HG03103 (cell line): Measurements from ENCODE around the gene MAP7.

Source experiments
- ATAC-seq: cut with Tn5 transposase; IDR thresholded peaks from one replicate; pipeline ENCODE4 v1.9.1; 2021; ENCODE audit warnings: low read depth; ENCODE audit not compliant: unreplicated experiment

MAP7 gene

DNA sequence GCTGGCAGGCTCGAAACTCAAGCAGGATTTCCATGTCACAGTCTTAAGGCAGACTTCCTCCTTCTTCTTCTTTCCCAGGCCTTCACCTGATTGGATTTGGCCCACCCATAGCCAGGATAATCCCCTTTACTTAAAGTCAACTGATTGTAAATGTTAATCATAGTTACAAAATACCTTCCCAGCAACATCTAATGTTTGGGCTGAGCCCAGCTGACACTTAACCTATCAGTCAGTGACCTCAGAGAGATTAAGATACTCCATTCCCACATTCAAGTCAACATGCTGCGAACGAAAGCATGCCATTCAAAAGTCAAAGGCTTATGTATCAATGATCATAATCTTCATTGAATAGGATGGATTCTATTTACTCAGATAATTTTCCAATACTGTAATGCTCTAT lies 16.0 kb downstream of the MAP7 start:
- ATAC-seq, result no peak

DNA sequence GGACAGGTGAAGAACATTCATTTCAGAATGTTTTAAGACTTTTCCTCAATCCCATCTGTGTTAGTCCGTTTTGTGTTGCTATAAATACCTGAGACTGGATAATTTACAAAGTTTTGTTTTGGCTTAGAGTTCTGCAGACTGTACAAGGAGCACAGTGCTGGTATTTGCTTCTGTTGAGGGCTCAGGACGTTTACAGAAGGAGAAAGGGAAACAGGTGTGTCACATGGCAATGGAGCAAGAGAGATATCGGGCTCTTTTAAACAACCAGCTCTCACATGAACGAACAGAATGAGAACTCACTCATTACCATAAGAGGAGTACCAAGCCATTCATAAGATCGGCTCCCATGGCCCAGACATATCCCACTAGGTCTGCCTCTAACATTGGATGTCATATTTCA lies 16.7 kb downstream of the MAP7 start:
- no peak for ATAC-seq

DNA sequence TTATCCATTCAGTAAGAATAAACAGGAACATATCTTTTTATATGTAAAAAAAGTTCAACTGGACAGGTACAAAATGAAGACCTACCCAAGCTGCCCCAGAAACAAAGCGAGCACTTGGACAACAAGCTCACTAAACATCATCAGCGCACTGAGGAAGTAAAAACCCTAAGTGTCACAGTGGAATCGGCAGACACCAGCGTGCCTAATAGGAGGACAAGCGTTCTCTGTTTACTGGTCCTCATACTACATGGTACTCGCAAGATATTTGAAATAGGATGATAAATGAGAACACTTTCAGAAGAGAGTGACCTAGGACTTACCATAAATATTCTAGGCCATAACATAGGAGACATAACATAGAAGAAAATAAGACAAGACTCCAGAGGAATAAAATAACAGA lies 18.2 kb downstream of the MAP7 start:
- ATAC-seq, result no peak

DNA sequence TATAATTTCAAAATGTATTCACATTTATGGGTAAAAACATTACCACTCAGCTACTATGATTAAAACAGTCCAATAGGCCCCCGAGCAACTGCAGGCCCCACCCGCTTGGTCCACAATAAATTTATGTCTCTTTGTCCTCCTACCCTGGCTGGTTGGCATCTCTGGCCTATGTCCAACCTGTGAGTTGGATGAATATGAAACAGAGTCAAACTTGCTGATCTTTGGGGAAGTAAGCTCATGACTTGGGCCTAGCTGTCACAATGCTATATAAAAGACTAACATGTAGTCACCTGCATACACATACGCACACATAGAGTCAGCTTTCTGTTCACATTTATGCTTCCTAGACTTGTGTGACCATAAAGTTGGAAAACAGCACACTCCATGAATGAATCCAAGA lies 20.5 kb downstream of the MAP7 start:
- no peak for ATAC-seq

DNA sequence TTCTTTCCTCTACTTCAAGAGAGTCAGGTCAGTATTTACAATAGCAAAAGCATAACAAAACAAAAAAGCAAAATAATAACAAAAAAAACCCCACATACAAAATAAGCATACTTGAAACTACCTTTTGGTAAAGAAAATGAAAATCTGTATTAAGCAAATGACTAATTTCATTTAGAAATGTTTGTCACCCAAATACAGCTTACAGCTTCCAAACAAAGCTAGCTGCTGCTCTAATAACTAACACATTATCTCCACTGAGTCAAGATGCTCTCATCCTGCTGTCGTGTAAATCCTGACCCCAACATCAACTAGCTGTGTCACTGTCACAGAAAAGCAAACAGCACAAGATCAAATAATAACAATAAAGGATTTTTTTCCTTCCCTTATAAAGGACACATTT lies 21.7 kb downstream of the MAP7 start:
- ATAC-seq, result no peak

DNA sequence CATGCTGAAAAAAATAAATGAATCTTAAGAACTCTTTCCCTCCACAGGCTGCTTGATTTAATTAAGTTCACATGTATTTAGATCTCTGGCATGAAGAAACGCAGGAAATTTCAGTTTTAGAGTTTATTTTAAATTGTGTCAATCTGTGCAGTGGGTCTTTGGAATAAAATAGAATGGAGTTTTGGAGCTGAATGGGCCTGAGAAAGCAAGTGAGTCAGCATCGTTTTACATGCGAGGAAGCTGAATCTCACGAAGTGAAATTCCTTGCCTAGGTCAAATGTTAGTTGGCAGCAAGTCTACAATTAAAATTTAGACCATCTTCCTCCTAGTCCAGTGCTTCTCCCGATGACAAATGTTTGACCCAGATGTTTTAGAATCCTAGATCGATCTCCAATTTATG lies 22.4 kb downstream of the MAP7 start:
- ATAC-seq, result no peak

DNA sequence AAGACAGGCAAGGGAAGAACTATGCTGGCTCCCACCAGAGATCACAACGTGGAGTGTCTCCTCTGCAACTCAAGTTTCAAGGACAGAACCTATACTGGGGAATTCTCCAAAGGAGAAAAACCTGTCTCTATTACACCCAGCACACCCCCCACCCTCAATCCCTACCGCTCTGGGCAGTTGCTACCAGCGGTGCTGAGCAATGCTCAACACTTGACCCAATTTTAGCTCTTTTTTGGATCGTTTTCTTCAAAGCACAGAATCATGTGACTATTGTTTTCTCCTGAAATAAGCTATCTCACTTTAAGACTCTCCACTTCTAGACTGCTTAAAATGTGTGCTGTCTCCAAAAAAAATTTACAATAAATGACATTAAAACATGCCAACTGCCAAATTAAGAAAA lies 23.3 kb downstream of the MAP7 start:
- no peak for ATAC-seq

DNA sequence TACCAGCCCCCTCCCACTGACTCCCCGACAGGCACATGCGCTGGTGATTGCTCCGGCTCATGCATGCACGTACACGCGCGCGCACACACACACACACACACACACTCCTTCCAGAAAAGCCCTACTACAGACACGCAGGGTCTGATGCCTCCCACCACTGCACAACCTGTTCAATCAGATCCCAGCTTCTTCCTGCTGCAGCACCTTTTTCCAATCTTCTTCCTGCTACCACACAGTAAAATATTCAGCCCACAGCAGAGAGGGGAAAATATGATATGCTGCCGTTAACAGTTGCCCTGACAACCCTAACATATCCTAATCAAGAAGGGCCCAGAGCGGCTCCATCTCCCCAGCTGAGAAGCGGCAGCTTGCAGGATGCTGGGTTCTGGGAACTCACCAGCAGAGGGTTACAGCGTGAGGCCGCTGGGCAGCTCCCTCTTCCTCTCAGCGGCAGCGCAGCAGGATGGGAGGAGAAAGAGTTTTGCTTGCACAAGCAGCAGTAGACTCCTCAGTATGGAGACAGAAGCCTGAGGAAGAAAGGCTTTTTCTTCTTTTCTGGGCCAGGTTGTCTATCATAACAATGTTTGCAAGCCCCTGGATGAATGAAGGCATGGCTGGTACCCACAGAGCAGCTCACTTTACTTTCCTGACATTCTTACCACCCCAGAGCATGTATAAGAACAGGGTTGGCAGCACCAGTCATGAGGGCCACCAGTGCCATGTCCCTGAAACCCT lies 23.9 kb downstream of the MAP7 start:
- no peak for ATAC-seq

DNA sequence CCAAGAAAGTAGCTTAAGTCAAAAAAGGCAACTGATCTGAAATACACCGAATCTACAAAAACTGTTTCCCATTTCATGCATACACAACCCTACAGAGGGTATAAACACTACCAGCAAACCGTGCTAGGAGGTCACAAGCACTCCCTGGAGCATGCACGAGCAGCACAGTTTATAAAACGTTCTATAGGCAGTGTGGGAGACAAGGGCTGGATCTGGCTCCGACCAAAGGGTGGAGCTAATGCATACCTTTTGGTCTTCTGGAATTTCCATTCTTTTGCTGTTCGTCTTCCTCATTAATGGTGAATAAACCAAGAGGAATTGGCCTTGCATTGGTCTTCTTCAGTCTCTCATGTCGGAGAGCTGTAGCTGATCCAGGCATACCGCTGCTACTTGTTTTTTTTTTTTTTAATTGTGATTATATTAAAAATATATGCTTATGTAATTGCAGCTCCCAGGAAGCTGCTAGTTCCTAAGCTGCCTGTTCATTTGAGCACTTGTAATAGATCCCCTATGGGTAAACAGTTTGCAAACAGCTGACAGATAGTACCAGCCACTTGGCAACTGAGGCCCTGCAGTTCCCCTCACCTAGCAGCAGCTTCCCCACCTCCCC lies 24.5 kb downstream of the MAP7 start:
- ATAC-seq, result no peak

DNA sequence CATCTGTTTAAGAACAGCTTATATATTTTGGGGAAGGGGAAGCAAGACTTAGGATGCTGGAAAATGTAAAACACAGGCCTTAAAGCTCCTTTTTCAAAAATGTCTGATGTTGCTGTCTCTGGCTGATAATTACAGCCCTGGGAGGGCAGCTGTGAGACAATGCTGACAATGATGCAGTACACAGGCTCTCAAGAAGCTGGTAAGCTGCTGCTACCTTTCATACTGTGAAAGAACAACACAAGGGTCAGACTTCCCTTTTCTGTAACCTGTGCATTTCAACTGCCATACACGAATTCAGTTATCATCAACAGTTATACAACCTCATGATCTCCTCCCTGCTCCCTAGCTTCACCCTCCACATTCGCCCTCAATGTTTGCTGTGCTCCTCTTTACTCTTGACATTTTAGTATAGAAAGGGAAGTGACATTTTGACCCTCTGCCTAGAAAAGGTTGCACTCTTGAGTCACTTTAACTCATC lies 25.2 kb downstream of the MAP7 start:
- no peak for ATAC-seq

DNA sequence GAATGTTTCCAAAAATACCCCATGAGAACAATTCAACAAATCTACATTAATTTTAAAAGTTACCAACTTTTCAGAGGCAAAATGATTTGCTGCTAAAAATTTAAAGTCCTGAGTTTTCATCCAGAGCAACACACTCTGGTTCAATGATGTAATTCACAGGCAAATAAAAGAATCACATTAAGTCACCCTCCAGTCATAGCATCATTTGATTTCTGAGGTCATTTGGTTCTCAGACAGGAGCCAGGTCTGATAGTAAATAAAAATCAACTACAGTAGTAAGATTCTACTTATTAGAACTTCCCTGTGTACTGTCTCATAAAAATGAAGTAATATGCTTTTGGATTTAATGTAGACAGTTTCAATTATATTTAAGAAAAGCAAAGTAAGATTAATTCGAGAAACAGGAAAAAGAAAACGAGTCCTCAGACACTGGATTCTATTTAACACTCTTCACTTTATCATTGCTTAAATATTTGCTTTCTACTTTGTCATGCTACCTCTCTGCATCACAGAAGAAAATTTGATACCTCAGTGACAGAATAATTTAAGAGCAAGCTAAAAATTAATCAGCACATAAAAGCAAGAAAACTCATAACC lies 25.8 kb downstream of the MAP7 start:
- ATAC-seq, result no peak

DNA sequence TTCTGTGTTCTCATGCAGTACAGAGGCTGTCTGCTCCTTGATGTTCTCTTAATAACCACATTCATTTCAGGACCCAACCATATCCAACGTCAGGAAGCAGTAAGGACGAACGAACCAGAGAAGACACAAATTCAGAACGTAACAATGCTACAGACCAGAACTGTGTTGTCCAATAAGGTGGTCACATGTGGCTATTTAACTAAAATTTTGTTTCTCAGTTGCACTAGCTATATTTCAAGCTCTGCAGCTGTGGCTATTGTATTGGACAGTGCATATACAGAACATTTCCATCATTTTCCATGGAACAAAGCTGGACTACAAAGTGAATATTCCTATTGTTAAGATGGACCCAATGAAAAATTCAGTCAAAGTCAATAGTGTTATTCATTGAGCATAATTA lies 27.0 kb downstream of the MAP7 start:
- no peak for ATAC-seq

DNA sequence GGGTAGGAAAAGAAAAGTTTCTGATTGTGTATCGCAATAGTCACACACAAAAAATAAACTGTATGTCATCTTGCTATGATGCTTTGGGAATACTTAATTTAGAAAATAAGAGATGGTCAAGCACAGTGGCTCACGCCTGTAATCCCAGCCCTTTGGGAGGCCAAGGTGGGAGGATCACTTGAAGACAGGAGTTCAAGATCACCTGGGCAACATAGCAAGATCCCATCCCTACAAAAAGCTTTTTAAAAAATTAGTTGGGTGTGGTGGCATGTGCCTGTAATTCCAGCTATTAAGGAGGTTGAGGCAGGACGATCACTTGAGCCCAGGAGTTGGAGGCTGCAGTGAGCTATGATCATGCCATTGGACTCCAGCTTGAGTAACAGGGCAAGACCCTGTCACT lies 27.6 kb downstream of the MAP7 start:
- no peak for ATAC-seq

DNA sequence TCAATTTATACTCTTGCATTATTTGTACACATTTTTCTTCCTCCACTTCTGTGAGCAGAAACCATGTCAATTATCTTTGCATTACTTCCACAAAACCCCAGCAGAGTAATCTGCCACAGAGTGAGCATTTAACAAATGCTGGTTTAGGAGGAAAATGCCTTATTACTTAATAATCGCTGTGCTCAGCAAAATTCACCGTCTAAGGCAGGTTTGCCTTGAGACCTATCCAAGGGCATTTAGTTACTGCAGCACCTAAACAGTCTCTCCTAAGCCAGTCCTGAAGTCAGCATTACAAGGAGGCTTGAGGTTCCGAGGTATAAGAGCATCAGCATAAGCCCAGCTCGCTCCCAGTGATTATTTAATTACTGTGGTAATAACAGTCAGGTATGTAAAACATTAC lies 28.3 kb downstream of the MAP7 start:
- no peak for ATAC-seq

DNA sequence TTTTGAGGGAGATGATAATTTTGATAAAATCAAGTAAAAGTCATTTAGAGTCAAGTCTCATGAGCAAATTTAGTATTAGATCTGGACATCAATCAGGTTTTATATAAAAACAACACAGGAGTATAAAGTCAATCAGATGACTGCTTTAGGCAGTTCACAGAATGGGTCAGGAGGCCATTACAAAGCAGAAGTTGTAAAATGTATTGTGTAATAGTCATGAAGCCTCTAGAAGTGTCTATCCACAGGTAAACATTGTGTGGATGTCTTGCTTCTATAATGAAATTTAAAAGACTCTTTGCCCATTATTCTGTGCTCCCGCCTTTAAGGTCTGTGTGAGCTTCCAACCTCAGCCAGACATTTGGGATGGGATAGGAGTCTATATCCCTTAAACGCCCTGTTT lies 28.8 kb downstream of the MAP7 start:
- ATAC-seq, result no peak

DNA sequence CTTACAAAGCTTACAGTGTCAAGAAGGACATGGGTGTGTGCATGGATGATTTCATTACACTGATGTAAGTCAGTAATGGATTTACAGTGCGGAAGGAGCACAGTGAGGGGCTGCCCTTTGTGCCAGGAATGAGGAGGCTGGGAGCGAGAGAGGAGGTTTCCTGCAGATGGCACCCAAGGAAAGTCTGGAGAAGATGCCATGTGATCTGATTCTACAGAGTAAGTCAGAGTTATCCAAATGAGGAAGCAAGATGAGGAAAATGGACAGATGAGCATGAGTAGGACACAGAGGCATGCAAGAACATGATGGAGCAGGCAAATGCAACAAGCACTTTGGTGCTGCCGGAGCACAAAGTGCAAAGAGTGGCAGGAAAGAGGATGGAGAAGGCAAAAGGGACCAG lies 29.7 kb downstream of the MAP7 start:
- ATAC-seq, result no peak

DNA sequence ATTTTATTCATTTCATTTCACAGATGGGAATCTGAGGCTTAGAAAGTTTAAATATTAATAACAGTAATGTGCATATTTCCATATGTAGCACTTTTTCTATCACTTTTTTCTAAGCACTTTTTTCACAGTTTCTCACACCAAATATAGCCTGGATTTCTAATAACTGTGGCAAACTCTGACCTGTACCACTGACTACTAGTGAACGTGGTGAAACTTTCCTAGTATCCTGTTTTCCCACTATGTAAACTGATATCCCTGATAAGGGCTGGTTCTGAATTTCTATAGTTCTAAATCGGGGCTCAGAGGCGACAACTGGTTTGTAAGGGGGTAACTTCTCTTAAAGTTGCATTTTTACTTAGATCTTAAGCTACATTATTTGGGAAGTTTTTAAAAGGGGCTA lies 32.6 kb downstream of the MAP7 start:
- no peak for ATAC-seq

DNA sequence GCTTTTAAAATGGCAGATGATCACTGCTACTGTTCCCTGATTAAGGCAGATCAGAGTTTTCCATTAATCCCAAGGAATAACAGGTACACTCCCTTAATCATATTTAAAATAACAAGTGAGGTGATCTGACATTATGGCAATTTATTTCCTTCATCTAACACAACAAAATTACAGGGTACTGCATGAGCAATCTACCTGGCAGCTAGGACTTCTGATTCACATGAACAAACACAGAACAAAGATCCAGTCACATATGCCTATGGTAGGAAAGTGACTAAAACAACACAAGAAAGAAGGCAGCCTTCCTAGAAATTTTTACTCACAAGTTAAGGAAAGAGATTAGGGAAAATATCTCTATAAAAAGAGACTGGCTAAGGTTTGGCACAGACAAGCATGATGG lies 33.2 kb downstream of the MAP7 start:
- ATAC-seq, result no peak

DNA sequence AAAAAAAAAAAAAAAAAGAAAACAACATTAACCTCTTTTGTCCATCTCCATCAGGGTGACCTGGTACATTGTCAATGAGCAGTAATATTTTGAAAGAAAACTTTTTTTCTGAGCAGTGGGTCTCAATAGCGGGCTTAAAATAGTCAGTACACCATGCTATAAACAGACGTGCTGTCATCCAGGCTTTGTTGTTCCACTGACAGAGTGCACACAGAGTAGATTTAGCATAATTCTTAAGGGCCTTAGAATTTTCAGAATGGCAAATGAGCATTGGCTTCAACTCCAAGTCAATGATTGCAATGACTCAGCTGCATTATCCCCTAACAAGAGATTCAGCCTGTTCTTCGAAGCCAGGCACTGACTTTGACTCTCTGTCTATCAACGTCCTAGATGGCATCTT lies 35.6 kb downstream of the MAP7 start:
- no peak for ATAC-seq

DNA sequence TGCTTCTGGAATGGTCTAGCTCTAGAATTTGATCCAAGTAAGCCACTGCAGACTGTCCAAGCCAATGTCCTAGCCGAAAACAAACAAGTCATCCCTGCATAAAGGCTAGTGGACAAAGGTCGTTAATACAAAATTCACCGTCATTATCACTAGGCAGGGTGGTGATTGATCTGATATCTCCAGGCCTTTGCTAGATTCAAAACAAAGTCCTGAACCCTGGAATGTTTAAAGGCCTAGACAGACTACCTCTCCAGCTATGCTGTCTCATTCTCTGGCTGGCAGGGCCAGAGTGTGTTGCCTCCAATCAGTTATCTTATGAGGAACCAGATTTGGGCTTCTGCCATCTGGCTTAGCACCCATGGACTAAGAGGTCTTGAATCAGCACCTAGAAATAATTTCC lies 38.3 kb downstream of the MAP7 start:
- ATAC-seq, result no peak

DNA sequence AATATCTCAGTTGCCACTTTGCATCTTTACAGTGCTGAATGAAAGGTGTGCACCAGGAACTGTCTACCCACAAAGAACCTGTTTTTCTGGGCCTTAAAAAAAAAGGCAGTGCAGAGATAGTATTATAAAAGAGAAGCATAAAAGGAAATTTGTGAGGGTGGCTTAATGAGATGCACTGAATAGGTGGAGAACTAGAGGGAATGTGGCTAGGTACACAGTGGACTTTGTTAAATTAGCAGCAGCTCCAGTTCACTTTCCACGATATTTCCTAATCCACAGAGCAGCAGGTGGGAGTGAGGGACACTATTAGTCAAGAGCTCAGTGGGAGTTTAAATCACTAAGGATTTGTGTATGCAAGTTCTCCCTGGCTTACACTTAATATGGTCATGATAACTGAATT lies 38.8 kb downstream of the MAP7 start:
- ATAC-seq, result no peak

DNA sequence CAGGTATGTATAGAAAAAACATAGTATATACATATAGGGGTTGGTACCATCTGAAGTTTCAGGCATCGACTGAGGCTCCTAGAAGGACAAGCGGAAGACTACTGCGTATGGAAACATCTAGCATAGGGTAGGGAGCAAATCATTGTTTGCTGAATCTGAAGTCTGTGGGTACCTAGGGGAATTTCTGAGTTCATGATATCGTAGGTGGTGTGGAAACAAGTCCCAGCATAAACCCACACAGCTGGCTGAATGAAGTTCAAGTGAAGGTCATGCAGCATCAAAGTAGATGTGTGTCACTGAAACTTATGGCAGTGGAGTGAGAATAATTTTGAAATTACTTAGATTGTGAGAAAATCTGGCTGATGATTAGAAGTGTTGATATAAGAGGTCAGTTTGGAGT lies 39.4 kb downstream of the MAP7 start:
- ATAC-seq, result no peak
